Mucosa of rectum (tissue), 2 donors: ENCODE measurements around the gene ROBO2.

Source experiments
- H3K27ac ChIP-seq, 2 donors: one replicate each; pipeline ENCODE4 v1.7.0; 2013; ENCODE audit warnings: inconsistent platforms in 2 of 2, low read depth in 2 of 2, low read length in 2 of 2
- H3K27me3 ChIP-seq, 2 donors: one replicate each; pipeline ENCODE4 v1.7.0; 2013; ENCODE audit warnings: low read length in 2 of 2; ENCODE audit not compliant: control insufficient read depth in 2 of 2, insufficient read depth in 2 of 2
- H3K36me3 ChIP-seq, 2 donors: one replicate each; pipeline ENCODE4 v1.7.0; 2013; ENCODE audit warnings: low read length in 2 of 2; ENCODE audit not compliant: control insufficient read depth in 2 of 2, insufficient read depth in 2 of 2
- H3K4me1 ChIP-seq, 2 donors: one replicate each; pipeline ENCODE4 v1.7.0; 2013; ENCODE audit warnings: low read length in 2 of 2, mild to moderate bottlenecking in 1 of 2; ENCODE audit not compliant: control insufficient read depth in 2 of 2, insufficient read depth in 2 of 2
- H3K4me3 ChIP-seq, 2 donors: one replicate each; pipeline ENCODE4 v1.7.0; 2013; ENCODE audit warnings: low read length in 2 of 2
- H3K9ac ChIP-seq, 2 donors: one replicate each; pipeline ENCODE4 v1.7.0; 2013; ENCODE audit warnings: low read length in 2 of 2, low read depth in 1 of 2, mild to moderate bottlenecking in 1 of 2
- H3K9me3 ChIP-seq, 2 donors: one replicate each; pipeline ENCODE4 v1.7.0; 2013; ENCODE audit warnings: low read length in 2 of 2; ENCODE audit not compliant: control insufficient read depth in 2 of 2
- donor health status: healthy.
- donor health status: Normal muscosa, but diverticular disease.

ROBO2 gene

GRCh38 chr3:77186319-77186718 lies 146.4 kb downstream of the ROBO2 start:
- Histone ChIP-seq H3K4me3 (no peak overlapping the region), H3K9ac (no peak overlapping the region), H3K36me3 (no peaks in the 10 kb centered on the region), H3K9me3 (no peaks in the 10 kb centered on the region), H3K27ac (no peak overlapping the region), H3K27me3 (no peaks in the 10 kb centered on the region), H3K4me1 (no peaks in the 10 kb centered on the region)

DNA sequence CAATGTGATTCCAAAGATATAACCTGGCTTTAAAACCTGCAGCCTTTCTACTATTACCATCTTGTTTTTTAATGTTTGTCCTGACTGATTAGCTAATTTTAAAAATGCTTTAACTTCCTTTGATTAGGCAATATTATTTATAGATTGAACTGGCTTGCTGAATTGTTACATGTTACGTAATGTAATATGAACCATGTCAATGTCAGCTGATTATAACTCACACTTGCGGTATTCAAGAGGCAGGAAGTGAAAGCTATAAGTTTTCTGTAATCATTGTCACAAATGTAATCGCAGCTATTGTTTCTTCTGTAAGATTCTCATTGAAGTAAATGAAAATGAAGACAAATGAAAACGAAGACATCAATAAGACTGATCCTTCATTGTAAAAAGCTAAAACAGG lies 146.8 kb downstream of the ROBO2 start:
- no peak overlapping the region for H3K9ac ChIP-seq
- no peaks in the 10 kb centered on the region for H3K4me1 ChIP-seq
- H3K9me3 ChIP-seq = no peaks in the 10 kb centered on the region
- H3K4me3 ChIP-seq = no peak overlapping the region
- no peaks in the 10 kb centered on the region for H3K27me3 ChIP-seq
- H3K27ac ChIP-seq = no peak overlapping the region
- no peaks in the 10 kb centered on the region for H3K36me3 ChIP-seq

- Histone ChIP-seq H3K36me3 (no peaks in the 10 kb centered on the region), H3K4me1 (no peaks in the 10 kb centered on the region), H3K27ac (no peak overlapping the region), H3K9me3 (no peaks in the 10 kb centered on the region), H3K27me3 (no peaks in the 10 kb centered on the region), H3K9ac (no peak overlapping the region), H3K4me3 (no peak overlapping the region)
Measured at GRCh38 chr3:77188210-77188609, 148.3 kb downstream of the ROBO2 start.

DNA sequence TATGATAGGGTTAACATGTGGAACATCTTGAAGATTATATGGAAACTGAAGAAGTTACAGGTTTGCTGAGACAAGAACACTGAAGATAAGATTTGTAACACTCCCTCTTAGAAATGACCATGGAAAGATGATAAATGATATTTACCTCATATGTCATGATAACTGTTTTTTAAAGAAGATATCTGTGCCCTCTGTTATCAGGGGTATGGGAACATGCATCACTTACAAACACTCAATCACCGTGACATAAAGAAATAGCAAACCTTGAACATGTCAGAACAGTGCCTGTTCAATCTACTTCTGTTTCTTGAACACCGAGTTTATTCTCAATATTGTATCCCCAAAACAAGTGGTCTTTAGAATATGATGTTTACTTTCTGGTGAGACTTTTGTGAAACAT lies 149.4 kb downstream of the ROBO2 start:
- Histone ChIP-seq H3K9ac (no peak overlapping the region), H3K27me3 (no peaks in the 10 kb centered on the region), H3K27ac (no peak overlapping the region), H3K4me1 (no peaks in the 10 kb centered on the region), H3K9me3 (no peaks in the 10 kb centered on the region), H3K4me3 (no peak overlapping the region), H3K36me3 (no peaks in the 10 kb centered on the region)

DNA sequence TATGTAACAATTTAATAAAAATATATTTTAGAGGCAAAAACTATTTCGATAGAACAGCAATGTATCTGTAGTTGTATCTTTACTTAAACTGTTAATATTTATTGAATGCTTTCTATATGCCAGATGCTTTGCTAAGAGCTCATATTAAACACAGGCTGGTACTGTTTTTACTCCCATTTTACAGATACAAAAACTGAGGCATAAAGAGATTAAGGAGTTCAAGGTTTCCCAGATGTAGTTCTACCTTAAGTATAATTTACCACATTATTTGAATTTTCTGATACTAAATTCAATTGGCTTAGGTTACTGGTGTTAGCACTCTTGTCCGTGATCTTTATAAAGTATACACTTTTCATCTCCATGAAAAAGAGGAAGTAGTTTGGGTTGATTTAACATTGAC lies 149.8 kb downstream of the ROBO2 start:
- H3K27me3 ChIP-seq = no peaks in the 10 kb centered on the region
- H3K4me1 ChIP-seq = no peaks in the 10 kb centered on the region
- no peak overlapping the region for H3K4me3 ChIP-seq
- H3K36me3 ChIP-seq = no peaks in the 10 kb centered on the region
- H3K9ac ChIP-seq = no peak overlapping the region
- H3K9me3 ChIP-seq = no peaks in the 10 kb centered on the region
- H3K27ac ChIP-seq = no peak overlapping the region

GRCh38 chr3:77190374-77190773 lies 150.5 kb downstream of the ROBO2 start:
- no peak overlapping the region for H3K27ac ChIP-seq
- H3K36me3 ChIP-seq = no peaks in the 10 kb centered on the region
- no peak overlapping the region for H3K4me3 ChIP-seq
- no peaks in the 10 kb centered on the region for H3K4me1 ChIP-seq
- H3K9ac ChIP-seq = no peak overlapping the region
- H3K27me3 ChIP-seq = no peaks in the 10 kb centered on the region
- no peaks in the 10 kb centered on the region for H3K9me3 ChIP-seq

DNA sequence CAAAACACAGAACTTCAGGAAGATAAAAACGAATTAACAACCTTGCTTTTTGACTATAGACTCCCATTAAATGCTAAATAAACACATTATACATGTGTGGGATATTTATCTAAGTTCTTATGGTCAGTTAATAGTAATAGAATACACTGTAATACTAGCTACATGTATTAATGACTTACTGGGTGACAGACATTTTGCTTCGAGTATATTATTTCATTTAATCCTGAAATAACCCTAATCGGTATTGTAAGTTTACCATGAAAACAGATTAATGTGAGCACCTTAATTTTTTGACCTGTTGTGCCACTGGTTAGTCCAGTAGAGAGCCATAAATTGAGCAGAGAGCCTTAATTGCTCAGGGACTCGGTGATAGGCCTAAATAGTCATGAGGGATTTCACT lies 151.1 kb downstream of the ROBO2 start:
- Histone ChIP-seq H3K27ac (no peak overlapping the region), H3K9me3 (no peaks in the 10 kb centered on the region), H3K4me1 (no peaks in the 10 kb centered on the region), H3K4me3 (no peak overlapping the region), H3K9ac (no peak overlapping the region), H3K36me3 (no peaks in the 10 kb centered on the region), H3K27me3 (no peaks in the 10 kb centered on the region)

DNA sequence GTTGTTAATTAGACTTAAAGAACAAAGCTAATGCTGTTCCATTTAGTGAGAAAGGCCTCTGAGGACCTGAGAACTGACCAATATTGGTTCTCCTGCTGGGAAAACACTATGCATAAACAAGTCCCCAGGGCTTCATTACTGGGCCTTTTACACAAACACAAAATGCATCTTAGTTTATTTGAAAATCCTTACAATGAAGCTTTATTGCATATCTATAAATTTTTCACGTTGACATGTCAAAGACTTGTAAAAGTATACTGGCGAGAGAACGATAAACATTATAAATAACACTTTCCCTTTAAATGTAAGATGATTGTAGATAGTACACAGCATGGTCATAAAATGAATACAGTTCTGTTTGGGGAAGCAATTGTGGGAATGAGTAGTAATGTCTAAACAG lies 151.7 kb downstream of the ROBO2 start:
- no peaks in the 10 kb centered on the region for H3K36me3 ChIP-seq
- no peaks in the 10 kb centered on the region for H3K27me3 ChIP-seq
- H3K4me3 ChIP-seq = no peak overlapping the region
- H3K9ac ChIP-seq = no peak overlapping the region
- H3K4me1 ChIP-seq = no peaks in the 10 kb centered on the region
- H3K27ac ChIP-seq = no peak overlapping the region
- H3K9me3 ChIP-seq = no peaks in the 10 kb centered on the region

- H3K4me3 ChIP-seq = no peak overlapping the region
- no peak overlapping the region for H3K9ac ChIP-seq
- no peaks in the 10 kb centered on the region for H3K36me3 ChIP-seq
- H3K9me3 ChIP-seq = no peaks in the 10 kb centered on the region
- no peaks in the 10 kb centered on the region for H3K27me3 ChIP-seq
- no peaks in the 10 kb centered on the region for H3K4me1 ChIP-seq
- H3K27ac ChIP-seq = no peak overlapping the region
Measured at GRCh38 chr3:77195766-77196545, 156.1 kb downstream of the ROBO2 start.

GRCh38 chr3:77197408-77197807 lies 157.5 kb downstream of the ROBO2 start:
- H3K9ac ChIP-seq = no peak overlapping the region
- no peaks in the 10 kb centered on the region for H3K9me3 ChIP-seq
- no peak overlapping the region for H3K4me3 ChIP-seq

More at GRCh38 chr3:77197408-77197807, 157.5 kb downstream of the ROBO2 start:
- Histone ChIP-seq H3K4me1 (no peaks in the 10 kb centered on the region), H3K27ac (no peak overlapping the region), H3K36me3 (no peaks in the 10 kb centered on the region), H3K27me3 (no peaks in the 10 kb centered on the region)
